NCI-H345 treated with DMSO at 0.1 percent for 48 hours (cell line): Measurements from ENCODE around the gene BCL2L14.
A peak's percentile ranks its signal among the peaks of the same experiment; 100 is the strongest.

Source experiments
- DNase-seq: peaks from one replicate; lab custom pipeline; 2025; ENCODE audit not compliant: unreplicated experiment; lab: John Stamatoyannopoulos, UW

The BCL2L14 gene

GRCh38 chr12:12070674-12071656, at the start of gene BCL2L14:
TSS of gene BCL2L14 (plus strand) at chr12:12070939. CDS start at chr12:12079306, 8,367 bp downstream.
- DNase-seq: no peak

- no peak for DNase-seq
These were observed 48.3 kb upstream of the BCL2L14 start for GRCh38 chr12:12022306-12022936.

GRCh38 chr12:12023456-12023855, 47.3 kb upstream of the BCL2L14 start:
- DNase-seq: no peak

GRCh38 chr12:12024911-12025682, 45.6 kb upstream of the BCL2L14 start:
- DNase-seq: no peak

- no peak for DNase-seq
These were observed 44.8 kb upstream of the BCL2L14 start for GRCh38 chr12:12025799-12026386.

- DNase-seq: no peak
These were observed 41.9 kb upstream of the BCL2L14 start for GRCh38 chr12:12028668-12029402.

- DNase-seq: no peak
These were observed 41.1 kb upstream of the BCL2L14 start for GRCh38 chr12:12029653-12030052.

GRCh38 chr12:12032260-12032791, 38.4 kb upstream of the BCL2L14 start:
- no peak for DNase-seq

- peak; percentile 77 for DNase-seq
These were observed 37.6 kb upstream of the BCL2L14 start for GRCh38 chr12:12032851-12033797.

GRCh38 chr12:12033824-12034223, 36.9 kb upstream of the BCL2L14 start:
- no peak for DNase-seq

GRCh38 chr12:12034344-12034743, 36.4 kb upstream of the BCL2L14 start:
- DNase-seq: no peak

GRCh38 chr12:12035229-12035628, 35.5 kb upstream of the BCL2L14 start:
- DNase-seq: no peak

GRCh38 chr12:12036901-12037300, 33.8 kb upstream of the BCL2L14 start:
- DNase-seq: no peak

- DNase-seq: no peak
These were observed 30.8 kb upstream of the BCL2L14 start for GRCh38 chr12:12039897-12040296.

GRCh38 chr12:12046401-12046800, 24.3 kb upstream of the BCL2L14 start:
- DNase-seq: no peak

GRCh38 chr12:12047682-12048081, 23.1 kb upstream of the BCL2L14 start:
- DNase-seq: no peak

GRCh38 chr12:12048266-12048665, 22.5 kb upstream of the BCL2L14 start:
- DNase-seq: no peak

GRCh38 chr12:12048714-12049113, 22.0 kb upstream of the BCL2L14 start:
- no peak for DNase-seq

GRCh38 chr12:12051668-12052067, 19.1 kb upstream of the BCL2L14 start:
- no peak for DNase-seq
